GM18873 (cell line): ENCODE data around the gene LPCAT3.

Source experiments
- ATAC-seq: cut with Tn5 transposase; IDR thresholded peaks from one replicate; pipeline ENCODE4 v1.9.1; 2021; ENCODE audit warnings: mild to moderate bottlenecking, moderate library complexity, moderate number of reproducible peaks; ENCODE audit not compliant: unreplicated experiment, low FRiP score

LPCAT3 gene

DNA sequence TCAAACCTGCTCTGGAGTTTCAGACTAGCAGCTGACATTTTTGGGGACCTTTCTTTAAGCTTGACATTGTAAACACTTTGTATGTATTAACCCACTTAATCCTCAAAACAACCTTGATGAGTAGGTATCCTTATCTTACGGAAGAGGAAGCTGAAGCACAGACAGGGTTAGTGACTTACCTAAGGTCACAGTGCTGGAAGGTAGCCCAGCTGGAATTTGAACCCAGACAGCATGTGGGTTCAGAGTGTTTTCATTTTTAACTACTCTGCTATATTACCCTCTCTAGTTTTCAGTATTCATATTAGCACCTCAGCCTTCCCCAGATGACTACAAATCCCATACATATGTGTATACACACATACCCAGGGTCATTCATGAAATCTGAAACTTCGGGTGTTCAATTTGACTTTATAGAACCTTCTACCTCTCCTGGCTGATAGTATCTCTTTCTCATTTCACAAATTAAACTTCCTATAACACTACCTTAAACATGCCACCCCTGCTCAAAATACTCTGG lies 13.9 kb downstream of the LPCAT3 start:
- ATAC-seq = no peak

DNA sequence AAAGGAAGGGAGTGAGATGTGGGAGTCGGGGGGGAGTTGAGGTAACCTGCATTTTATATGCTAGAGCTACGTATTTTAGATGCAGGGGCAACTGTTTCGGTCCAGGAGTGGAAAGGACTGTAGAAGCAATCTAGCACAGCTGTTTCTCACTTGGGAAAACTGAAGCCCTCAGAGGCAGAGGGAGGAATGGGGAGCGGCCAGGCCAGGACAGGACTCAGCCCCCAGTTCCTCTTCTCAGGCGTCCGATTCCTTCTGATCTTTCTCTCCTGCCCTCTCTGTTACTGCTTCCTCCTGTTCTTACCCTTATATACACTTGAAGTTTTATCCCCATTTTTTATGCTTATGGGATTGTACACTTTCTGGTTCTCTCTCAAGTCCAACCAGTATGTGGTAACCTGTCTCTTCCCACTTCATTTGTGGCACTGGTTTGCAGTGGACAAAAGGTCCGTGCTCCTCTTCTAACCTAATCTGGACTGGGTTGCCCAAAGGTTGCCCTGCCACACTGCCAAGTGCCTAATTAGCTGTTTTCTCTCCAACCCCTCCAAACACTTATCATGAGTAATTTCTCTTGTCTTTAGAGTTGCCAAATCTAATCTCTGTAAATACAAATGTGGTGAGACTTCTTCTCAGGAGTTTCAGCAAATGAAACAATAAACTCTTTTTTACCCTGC lies 16.2 kb downstream of the LPCAT3 start:
- ATAC-seq = no peak

DNA sequence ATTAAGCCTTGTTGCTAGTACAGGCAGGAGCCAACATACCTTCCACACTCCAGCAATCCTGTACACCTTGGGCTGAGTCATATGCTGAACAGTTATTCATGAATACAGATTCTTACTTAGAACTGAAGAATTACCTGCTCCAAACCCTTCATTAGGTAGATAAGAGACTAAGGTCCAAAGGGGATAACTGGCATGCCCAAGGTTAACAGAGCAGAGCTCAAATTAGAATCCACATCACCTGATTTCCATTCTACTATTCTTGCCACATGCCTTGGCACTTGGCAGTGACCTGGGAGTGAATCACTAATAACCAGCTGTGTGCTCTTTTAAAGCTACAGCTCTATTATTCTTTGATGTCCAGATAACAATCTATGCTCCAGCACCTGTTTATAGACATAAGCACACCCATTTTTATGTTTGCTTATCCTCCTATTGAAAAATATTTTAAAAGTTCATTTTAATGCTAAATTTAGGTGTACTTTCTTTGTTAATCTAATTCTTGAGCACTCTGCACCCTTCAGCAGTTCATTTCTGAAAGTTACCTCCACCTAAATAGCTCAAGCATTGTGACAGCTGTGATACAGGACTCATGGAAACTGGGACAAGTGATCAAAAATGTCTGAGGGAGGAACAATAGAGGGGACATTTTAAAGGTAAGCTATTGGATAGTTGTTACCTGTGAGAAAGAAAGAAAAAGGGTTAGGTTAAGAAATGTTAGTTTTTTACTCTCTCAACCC lies 19.4 kb downstream of the LPCAT3 start:
- ATAC-seq = no peak

DNA sequence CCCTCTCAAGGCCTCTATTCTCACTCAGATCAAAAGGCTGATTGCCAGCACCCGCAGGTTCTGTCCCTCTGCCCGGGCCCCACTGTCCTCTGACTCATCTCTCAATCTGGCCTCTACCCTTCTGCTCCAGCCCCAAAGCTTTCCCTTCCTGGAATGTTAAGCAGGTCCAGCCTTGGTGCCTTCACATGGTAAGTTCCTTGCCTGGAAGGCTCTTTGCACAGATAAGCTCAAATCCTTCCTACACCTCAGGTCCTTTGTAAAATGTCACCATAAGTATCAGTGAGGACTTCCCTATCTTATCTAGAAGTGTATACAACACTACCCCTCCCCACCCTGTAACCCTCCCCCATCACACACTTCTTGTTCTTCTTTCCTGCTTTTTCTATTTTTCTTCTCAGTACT lies 22.2 kb downstream of the LPCAT3 start:
- no peak for ATAC-seq

DNA sequence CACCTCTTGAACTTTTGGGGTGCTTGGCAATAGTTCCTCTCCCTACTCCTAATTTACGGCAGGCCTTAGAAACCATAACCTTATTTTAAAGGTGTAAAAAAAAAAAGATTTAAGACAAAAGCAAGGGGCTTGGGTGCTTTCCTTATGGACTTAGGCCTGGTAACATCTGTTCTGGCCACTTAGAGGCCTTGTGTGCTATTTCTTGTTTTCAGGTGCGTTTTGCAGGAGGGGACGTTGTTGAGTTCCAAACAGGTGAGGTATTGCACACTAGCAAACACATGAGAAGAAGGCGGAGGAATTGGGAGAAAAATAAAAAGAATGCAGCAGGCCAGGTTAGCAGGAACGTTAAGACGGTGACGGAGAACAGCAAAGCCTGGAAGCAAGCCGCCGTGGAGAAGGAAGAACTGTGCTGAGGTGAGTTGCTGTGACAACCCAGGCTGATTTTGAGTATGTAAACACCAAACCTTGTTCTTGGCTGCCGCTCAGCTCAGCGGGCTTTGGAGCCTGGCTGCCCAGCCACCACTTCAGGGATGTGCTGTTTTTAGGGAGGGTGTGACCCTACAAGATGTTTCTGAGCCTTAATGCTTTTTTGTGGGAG lies 30.2 kb downstream of the LPCAT3 start:
- ATAC-seq = no peak

DNA sequence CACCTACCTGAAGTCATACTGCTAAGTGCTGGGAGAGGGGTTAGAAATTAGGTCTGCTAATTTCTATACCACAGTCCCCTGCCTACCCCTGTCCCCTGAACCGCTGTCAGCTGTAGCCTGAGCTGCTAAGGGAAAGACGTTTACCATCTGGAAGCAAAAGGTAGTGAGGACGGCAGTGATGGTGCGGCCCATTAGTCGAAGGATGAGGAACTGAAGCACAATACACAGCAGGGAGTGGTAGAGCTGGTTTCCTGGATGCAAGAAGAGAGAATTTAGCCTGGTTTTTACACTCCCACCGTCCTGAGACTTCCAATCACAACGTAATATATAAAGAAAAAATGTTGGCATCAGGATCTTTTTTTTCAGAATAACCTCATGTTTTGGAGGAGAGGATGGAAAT lies 35.7 kb downstream of the LPCAT3 start:
- ATAC-seq = no peak

DNA sequence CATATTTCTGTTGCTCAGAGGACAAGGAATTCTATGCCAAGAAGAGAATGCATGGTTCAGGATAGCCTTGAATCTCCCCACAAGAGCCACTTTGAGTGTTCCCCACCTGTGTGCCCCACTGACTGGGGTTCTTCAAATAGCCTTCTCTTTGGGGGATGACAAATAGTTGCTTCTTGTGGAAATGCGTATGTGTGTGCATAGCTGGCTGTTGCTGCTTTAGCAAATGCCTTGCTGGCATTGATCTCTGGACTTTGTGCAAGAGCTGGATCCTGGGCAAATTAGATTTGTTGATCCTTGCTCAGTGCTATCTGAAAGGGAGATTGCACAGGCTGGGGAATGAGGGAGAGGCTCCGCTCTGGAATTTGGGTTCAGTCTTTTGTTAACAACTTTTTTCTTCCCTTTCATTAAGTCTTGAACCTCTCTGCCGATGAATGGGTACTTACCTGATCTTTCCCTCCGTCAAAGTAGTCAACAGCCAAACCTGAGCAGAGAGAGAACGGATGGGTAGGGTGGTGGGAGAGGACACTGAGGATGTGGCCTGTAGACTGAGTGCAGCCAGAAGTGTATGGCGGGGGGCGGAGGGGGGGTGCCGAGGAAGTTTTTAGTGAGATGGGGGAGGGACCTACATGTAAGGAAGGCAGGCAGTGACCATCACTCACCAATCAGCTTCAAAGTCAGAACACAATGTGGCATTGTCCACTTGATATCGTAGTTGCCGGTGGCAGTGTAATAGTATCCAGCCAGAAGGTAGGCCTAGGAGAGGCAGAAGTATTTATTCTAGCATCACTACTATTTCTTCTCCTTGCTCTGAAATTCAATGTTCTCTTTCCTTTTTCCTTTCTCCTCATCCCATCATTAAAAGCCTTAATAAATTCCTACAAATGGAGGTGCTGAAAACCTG lies 36.9 kb downstream of the LPCAT3 start:
- no peak for ATAC-seq

DNA sequence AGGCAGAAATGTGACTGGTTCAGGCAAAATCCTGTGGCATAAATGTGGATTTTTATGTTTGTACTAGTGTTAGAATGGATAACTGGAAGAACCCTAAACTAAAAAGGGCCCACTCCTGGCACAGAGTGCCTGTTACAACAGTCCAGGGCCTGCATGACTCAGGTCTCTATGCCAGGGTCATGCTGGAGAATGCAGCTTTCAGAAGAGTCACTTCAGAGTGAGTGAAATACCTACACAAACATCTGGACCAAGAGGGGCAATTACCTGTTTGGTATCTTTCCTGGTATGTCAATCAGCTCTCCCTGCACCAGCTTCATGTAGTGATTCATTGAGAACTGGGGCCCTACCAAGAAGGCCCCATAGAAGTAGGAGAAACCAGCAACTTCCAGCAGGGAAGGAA lies 37.5 kb downstream of the LPCAT3 start:
- ATAC-seq = no peak

DNA sequence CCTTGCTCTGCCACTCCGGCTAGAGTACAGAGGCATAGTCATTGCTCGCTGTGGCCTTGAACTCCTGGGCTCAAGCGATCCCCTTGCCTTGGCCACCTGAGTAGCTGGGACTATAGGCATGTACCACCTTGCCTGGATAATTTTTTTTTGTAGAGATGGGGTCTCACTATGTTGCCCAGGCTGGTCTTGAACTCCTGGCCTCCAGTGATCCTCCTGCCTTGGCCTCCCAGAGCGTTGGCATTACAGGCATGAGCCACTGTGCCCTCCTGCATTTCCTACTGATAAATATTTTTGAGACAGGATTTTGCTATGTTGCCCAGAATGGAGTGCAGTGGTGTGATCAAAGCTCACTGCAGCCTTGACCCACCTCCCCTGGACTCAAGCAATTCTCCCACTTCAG lies 38.2 kb downstream of the LPCAT3 start:
- no peak for ATAC-seq

DNA sequence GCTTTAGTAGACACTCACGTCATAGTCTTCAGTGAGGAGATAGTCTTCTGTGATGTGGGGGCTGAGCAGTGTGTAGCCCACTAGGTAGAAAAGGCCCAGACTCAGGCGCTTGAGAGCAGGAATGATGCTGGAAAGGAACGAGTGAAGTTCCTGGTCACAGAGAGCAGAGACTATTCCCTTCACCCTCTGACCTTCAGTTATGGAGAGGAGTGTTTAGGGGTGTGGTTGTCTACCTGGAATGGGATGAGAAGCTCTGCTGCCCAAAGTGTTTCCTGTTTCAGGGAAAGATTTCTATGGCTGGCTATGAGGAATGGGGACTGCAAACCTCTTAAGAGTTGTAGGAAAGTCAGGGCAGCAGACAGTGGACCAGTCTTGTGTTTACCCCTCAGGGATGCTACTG lies 38.8 kb downstream of the LPCAT3 start:
- no peak for ATAC-seq

DNA sequence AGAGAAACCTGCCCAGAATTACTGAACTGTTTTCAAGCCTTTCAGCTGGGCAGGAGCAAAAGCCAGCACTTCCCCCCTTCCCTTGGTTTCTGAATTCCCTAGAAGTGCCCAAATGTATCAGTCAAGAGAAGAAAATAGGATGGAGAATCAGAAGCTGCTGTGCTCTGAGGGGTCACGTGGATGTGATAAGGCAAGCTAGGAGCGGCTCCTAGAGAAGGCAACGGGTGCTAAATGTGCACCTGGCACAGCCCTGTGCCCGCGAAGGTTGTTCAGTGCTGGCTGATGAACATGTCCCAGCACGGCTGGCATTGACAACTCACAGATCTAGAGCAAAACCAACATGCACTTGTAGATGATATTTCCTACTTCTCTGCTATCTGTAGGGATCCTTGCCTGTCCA lies 39.3 kb downstream of the LPCAT3 start:
- no peak for ATAC-seq

DNA sequence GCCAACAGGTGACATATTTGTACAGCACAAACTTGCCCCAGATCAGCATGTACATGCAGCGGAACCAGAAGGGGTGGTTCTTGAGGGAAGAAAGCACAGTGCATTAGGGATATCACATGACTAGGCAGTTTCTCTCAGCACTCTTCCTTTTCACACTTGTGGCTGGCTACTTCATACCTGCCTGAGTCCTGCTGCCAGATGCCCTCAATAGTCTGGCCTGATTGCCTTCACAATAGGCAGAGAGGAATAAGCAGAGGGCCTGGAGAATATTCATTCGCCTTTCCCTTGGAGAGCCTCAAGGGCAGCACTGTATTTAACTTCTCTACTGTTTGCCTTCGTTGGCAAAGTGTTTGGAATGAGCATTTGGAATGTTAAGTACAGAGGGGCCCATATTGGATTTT lies 39.7 kb downstream of the LPCAT3 start:
- ATAC-seq = no peak

DNA sequence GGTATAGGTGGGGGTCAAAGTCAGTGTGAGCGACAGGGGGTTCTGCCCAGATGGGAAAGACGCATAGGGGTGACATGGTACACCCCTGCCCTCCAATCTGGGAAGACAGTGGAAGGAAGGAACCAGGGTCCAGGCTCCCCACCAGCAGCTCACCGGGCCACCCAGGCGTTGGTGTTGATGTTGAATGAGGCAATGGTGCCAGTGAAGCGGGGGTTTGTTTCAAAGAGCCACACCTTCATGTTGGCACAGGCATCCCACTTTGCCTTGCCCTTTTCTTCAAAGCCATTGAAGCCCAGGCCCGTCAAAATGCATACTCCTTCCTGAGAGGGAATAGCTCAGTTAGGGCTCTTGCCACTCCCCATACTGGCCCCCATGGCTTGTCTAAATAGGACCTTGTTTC lies 40.1 kb downstream of the LPCAT3 start:
- ATAC-seq = no peak

DNA sequence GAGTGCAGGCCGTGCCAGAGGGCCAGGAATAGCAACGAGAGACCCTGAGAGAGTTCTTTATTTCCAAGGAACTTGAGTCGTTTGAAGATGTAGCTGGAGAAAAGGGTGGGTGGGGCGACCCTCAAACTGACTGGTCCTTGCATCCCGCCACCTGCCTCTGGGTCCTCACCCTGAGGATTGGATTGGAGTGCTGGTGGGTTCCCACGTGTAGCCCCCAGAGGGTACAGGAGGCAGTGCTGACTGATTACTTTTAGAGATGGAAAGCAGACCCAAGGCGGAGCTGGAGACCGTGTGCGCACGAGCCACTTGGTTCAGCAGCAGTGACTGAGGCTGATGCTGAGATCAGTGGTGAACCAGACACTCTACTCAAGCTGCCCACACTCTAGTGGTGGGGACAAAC lies 40.6 kb downstream of the LPCAT3 start:
- no peak for ATAC-seq

DNA sequence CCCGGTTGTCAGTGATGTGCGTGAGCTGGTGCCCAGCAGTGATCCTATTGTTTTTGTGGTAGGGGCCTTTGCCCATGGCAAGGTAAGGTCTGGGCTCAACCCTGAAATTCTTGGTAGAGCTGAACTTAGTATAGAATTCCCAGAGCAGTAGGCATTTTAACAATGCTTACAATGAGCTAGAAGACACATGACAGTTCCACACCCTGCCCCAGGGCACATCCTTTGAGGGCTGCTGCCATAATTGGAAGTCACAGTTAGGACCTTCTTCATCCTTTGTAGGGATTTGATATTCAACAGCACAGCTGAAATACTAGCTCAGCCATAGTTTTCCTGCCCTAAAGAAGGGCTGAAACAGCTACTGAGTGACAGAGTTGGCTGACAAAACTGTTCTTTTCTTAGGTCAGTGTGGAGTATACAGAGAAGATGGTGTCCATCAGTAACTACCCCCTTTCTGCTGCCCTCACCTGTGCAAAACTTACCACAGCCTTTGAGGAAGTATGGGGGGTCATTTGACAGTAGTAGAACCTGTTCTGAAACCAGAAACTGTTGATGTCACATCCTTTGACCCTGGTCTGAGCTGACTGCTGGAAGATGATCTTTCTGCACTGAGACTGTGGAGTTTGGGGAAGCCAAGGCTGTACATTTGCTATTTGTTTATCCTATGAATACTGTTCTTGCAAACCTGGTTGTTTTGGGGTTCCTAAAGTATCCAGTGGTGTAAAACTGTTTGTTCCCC lies 42.8 kb downstream of the LPCAT3 start:
- ATAC-seq = no peak

DNA sequence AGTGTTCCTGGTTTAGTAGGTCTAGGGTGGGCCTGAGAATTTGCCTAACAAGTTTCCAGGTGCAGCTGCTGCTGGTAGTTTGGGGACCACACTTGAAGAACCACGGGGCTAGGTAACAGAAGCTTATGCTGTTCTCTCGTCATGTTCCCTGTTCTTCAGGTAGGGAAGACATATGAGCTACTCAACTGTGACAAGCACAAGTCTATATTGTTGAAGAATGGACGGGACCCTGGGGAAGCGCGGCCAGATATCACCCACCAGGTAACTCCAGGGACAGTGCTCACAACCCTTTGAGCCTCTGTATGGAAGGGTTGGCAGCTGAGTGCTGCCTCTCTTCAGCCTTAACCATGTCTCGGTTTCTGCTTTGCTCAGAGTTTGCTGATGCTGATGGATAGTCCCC lies 44.1 kb downstream of the LPCAT3 start:
- no peak for ATAC-seq

DNA sequence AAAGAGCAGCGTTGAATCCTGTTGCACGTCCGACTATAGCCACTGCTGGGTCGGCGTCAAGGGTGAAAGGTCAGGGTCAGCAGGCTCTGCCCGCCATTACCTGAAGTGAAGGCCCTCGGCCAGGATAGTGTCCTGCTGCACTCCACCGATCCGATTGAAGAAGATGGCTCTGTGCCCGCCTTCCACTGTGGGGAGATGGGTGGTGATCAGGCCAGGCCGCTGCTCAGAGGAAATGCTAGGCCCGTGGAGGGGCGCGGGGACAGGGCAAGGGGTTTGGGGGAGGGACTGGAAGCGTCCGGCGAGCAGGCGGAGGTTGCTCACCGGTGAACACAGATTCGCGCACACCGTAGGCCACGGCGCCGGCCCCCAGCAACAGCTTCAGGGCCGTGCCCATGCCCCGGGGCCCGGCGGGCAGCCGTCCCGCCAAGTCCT lies 48.2 kb downstream of the LPCAT3 start:
- ATAC-seq = no peak

DNA sequence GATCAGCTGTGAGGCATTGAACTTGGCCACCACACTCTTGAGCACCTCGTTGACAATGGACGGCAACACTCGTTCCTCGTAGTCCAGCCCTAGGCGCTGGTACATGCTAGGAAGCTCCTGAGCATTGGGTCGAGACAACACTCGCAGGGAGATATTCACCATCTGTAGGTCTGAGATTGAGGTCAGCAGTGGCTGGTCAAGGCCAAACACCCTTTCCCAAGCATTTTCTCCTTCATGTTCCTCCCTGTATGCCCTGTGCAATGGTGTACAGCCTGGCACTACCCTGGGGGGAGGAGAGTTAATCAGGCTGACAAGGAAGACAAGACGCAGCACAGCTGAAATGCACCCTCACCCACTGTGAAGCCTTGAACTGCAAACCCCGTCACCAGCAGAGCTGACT lies 49.9 kb downstream of the LPCAT3 start:
- ATAC-seq = no peak

DNA sequence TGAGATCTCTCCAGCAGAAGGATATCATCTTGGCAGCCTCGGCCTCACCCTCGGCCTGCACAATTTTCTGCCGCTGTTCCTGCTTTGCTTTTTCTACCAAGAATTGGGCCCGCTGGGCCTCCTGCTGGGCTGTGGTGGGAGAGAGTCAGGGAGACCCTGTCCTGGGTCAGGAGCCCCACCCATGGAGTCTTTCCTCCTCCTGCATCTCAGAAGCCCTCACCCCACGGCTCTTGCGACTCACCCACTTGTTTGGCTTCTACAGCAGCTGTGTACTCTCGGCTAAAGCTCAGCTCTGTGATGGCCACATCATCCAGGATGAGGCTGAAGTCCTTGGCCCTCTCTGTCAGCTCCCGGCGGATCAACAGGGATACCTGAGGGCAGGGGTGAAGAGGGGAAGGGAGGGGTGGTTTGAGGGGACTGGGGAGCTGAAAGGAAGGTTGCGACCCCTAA lies 50.6 kb downstream of the LPCAT3 start:
- no peak for ATAC-seq

DNA sequence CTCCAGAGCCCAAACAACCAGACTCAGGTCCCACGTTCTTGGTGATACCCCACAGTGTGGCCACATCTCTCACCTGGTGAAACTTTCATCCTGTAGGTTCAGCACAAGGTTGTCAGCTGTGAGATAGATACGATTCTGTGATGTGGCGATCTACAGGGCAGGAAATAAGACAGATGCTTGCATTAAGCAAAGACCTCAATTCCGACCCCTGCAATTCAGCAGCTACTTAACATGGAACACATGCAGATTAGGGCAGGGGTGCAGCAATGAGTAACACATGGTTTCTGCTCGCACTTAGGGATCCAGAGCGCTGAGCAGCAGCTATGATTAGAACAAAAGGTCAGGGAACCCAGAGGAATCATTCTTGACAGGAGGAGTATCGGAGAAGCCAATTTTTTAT lies 51.9 kb downstream of the LPCAT3 start:
- ATAC-seq = no peak
